Epithelial cell of esophagus (primary cell): ENCODE data around the gene MRC2.

Experiments used
- DNase-seq: peaks from one replicate; pipeline ENCODE4 v3.0.0; 2010; ENCODE audit warnings: low read depth
- H3K4me3 ChIP-seq: 2 replicates; pipeline ENCODE4 v1.5.1; 2011; ENCODE audit warnings: mild to moderate bottlenecking, low read length, control low read depth
- TF ChIP-seq, protein P1 (sequence below): IDR thresholded peaks from 2 replicates; pipeline ENCODE4 v1.5.1; 2011; ENCODE audit warnings: low read depth, mild to moderate bottlenecking, low read length, control low read depth, inconsistent platforms; ENCODE audit not compliant: insufficient read depth; ENCODE audit errors: missing control alignments

The MRC2 gene

DNA sequence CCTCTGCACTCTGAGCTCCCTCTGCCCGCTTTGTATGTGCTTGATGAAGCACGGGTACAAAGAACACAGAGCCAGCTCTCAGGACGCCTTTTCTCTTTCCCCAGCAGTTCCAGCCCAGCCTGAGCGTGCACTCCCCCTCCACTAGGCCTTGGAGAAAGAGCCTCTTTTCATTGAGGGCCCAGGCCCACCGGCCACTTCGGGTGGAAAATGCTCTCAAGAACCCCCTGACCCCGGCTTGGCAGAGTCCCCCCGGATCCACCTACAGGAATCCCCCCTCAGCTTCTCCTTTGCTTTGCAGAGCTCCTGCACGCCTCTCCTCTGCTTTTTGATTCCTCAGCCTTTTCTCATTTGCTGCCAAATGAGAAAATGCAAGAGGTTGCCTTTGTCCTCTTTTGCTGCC is 30.2 kb downstream of the MRC2 start:
- TF ChIP-seq, protein P1, sequence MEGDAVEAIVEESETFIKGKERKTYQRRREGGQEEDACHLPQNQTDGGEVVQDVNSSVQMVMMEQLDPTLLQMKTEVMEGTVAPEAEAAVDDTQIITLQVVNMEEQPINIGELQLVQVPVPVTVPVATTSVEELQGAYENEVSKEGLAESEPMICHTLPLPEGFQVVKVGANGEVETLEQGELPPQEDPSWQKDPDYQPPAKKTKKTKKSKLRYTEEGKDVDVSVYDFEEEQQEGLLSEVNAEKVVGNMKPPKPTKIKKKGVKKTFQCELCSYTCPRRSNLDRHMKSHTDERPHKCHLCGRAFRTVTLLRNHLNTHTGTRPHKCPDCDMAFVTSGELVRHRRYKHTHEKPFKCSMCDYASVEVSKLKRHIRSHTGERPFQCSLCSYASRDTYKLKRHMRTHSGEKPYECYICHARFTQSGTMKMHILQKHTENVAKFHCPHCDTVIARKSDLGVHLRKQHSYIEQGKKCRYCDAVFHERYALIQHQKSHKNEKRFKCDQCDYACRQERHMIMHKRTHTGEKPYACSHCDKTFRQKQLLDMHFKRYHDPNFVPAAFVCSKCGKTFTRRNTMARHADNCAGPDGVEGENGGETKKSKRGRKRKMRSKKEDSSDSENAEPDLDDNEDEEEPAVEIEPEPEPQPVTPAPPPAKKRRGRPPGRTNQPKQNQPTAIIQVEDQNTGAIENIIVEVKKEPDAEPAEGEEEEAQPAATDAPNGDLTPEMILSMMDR, result no peak
- no peak for DNase-seq

DNA sequence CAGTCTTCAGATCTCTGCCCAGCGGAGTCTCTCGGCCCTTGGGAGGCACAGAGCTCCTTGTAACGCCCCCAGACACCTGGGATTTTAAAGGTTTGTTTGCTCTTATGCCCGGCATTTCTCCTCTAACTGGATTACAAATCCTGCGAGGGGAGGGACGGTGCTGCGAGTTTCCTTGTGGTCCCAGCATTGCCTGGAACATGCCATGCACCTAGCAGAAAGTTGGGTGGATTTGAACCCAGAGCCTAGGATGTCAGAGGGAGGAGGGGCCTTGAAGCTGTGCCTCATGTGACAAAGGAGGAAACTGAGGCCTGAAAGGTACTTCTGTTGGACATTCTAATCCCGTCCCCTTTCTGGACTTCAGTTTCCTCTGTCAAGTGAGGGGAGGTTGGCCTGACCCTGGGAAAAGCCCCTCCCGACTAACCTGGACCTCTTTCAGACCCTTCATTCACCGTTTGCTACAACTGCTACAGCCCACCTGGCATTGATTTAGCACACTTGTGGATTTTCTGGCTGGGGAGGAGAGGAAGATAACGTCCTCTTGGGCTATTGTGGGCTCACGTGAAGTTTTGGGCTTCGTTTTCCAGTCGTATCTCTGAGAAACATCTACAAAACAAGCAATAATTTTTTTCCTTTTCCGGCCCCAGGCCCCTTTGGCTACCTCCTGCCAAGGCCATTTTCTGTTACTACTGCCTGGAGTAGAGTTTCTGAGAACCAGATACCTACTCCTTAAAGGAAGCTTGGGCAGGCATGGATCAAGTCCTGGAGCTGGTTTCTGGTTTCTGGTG is 30.9 kb downstream of the MRC2 start:
- DNase-seq, result no peak
- TF ChIP-seq, protein P1, result no peak
- no peak overlapping the region for H3K4me3 ChIP-seq

More for the DNA sequence above, 30.2 kb downstream of the MRC2 start:
- H3K4me3 ChIP-seq, result no peak overlapping the region

DNA sequence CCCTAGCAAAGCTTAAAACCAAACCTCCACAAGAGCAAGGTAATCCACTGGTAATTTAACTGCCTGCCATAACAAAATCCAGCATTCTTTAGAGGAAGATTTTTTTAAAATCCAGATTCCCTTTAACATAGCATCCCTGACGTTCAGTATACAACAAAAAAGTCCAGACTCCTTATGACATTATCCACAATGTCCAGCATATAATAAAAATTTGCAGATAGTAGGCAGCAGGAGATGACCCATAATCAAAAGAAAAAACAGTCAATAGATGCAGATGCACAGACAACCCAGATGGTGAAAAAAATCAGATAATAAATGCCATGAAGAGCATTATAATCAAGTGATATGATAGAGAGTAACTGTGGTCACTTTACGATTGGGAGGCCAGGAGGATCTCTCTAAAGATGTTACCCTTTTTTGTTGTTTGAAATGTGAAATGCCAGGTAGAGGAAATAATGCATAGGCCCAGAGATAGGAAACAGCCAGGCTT is 33.2 kb downstream of the MRC2 start:
- H3K4me3 ChIP-seq, result no peak overlapping the region
- TF ChIP-seq, protein P1, result no peak
- no peak for DNase-seq

DNA sequence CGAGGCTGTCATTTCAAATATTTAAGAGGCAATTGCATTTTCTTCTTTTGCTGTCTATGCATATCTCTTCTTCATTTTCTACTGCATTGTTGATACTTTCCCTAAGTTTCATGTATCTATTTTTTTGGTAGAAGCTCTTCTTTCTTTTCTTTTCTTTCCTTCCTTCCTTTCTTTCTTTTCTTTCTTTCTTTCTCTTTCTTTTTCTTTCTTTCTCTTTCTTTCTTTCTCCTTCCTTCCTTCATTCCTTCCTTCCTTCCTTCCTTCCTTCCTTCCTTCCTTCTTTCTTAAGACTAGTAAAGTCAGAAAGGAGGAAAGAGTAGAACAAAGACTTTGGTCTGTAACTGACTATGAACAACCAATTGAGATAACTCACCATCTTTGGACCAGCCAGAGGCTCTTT is 33.9 kb downstream of the MRC2 start:
- TF ChIP-seq, protein P1, result no peak
- DNase-seq, result no peak
- no peak overlapping the region for H3K4me3 ChIP-seq

DNA sequence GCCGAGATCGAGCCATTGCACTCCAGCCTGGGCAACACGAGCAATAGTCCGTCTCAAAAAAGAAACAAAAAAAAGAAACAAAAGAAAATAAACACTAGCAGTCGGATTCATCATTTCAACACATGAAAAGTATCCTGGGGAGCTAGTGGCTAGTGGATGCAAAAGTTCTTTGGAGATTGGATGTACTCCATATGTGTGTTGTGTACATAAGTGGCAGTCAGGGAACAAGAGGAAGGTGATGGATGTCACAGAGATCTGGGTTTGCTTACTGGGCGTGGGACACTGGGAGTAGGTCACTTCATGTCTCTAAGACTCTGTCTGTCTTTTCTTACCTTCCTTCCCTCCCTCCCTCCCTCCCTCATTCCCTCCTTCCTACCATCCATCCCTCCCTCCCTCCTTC is 35.4 kb downstream of the MRC2 start:
- DNase-seq, result no peak
- TF ChIP-seq, protein P1, result no peak
- H3K4me3 ChIP-seq, result no peak overlapping the region

DNA sequence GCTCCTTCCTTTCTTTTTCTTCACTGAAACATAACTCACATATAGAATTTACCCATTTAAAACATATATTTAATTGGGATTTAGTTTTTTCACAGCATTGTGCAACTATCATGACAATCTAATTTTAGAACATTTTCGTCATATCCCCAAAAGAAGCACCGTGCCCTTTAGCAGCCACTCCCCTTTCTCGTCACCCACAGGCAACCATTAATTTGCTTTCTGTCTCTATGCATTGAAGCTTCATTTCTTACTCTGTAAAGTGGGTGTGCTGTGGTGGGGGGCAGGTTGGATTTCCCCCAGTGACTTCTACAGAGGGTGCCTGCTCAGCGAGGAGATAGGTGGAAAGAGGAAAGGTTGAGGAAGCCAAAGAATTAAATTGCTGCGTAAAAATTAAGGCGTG is 35.8 kb downstream of the MRC2 start:
- DNase-seq, result no peak
- TF ChIP-seq, protein P1, result no peak
- no peak overlapping the region for H3K4me3 ChIP-seq

DNA sequence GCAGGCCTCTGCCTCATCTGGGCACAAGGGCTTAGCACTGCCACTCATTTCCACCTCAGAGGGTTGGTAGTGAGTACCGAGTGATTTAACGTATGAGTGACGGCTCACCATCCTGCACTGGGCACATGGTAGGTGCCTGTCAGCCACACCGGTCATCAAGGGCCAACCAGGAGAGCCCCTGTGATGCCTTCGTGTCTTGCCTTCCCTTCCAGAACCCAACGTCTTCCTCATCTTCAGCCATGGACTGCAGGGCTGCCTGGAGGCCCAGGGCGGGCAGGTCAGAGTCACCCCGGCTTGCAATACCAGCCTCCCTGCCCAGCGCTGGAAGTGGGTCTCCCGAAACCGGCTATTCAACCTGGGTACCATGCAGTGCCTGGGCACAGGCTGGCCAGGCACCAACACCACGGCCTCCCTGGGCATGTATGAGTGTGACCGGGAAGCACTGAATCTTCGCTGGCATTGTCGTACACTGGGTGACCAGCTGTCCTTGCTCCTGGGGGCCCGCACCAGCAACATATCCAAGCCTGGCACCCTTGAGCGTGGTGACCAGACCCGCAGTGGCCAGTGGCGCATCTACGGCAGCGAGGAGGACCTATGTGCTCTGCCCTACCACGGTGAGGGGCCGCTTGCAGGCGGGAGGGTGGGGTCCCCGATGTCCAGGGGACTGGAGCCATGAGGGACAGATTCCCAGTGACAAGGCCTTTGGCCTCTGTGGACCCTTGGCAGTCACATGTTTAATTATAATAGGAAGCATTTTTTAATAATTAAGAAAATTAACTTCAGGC is 37.1 kb downstream of the MRC2 start:
- TF ChIP-seq, protein P1, result no peak
- DNase-seq, result no peak
- no peak overlapping the region for H3K4me3 ChIP-seq
